ENCODE data around the gene SAYSD1.

SAYSD1 gene

DNA sequence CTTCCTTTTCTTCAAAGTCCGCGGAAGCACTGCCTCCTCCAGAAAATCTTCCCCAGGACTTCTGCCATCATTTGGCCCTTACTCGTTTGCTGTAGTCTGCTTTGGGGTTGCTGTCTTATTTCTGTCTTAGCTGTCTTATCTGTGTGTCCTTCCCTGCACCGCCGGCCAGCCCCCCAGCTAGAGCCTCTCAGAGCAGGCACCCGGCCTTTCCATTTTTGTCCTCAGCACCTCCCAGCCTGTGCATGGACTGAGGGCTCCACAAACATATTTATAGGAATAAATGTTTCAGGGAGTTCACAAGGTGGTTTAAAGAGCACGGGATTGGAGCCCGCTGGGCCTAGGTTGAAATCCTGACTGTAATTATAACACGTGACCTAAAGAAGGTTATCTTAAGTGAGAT is 58.3 kb downstream of the SAYSD1 start:
- ChIA-PET CTCF (no interaction called here), POLR2A (ENCODE audit: low non-redundant PET) (no interaction called here)
- no peak for DNase-seq (ENCODE audit: low spot score)
- no peak overlapping the region for H3K27ac ChIP-seq
- TF ChIP-seq, protein P1, sequence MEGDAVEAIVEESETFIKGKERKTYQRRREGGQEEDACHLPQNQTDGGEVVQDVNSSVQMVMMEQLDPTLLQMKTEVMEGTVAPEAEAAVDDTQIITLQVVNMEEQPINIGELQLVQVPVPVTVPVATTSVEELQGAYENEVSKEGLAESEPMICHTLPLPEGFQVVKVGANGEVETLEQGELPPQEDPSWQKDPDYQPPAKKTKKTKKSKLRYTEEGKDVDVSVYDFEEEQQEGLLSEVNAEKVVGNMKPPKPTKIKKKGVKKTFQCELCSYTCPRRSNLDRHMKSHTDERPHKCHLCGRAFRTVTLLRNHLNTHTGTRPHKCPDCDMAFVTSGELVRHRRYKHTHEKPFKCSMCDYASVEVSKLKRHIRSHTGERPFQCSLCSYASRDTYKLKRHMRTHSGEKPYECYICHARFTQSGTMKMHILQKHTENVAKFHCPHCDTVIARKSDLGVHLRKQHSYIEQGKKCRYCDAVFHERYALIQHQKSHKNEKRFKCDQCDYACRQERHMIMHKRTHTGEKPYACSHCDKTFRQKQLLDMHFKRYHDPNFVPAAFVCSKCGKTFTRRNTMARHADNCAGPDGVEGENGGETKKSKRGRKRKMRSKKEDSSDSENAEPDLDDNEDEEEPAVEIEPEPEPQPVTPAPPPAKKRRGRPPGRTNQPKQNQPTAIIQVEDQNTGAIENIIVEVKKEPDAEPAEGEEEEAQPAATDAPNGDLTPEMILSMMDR (conservative IDR thresholded peaks at IDR 0.05; ENCODE audit: low read depth), result no peak

DNA sequence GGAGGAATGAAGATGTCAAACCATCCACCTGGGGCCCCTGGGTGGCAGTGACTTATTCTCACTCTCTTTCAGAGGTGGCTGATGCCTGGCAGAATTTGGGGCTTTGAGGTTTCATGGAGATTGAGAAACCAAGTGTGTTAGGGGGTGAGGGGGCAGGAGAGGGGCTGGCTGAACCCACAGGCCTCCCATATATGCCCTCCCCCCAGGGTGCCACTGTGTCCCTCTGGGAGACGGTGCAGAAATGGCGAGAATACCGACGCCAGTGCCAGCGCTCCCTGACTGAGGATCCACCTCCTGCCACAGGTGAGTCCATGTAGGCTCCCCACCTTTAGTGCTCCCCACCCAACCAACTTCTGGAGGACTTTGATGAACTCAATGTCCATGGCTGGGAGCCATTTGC is 58.8 kb downstream of the SAYSD1 start:
- CTCF ChIA-PET, result no interaction called here
- POLR2A ChIA-PET (ENCODE audit: low non-redundant PET), result no interaction called here

DNA sequence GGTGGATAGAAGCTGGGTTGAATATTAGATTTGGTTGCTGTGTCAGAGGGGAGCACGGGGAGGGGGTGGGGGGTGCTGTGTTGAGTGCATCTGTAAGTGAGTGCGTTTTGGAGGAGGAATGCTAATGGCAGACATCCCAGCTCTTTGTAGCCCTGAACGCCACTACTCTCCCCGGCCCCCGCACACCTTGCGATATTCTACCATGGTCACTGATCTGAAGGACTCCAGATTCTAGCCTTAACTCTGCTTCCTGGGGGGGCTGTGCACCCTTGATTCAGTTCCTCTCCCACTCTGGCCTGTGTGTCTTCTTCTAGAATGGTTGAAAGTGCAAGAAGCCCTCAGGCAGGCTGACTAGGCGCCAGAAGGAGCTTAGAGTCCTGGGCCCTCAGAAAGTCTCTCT is 59.3 kb downstream of the SAYSD1 start:
- H3K27ac ChIP-seq, result no peak overlapping the region
- TF ChIP-seq, protein P1 (conservative IDR thresholded peaks at IDR 0.05; ENCODE audit: low read depth), result no peak
- POLR2A ChIA-PET (ENCODE audit: low non-redundant PET), result no interaction called here
- CTCF ChIA-PET, result no interaction called here
- DNase-seq (ENCODE audit: low spot score), result no peak

More for the DNA sequence above, 58.8 kb downstream of the SAYSD1 start:
- DNase-seq (ENCODE audit: low spot score), result no peak
- H3K27ac ChIP-seq, result no peak overlapping the region
- TF ChIP-seq, protein P1 (conservative IDR thresholded peaks at IDR 0.05; ENCODE audit: low read depth), result no peak

DNA sequence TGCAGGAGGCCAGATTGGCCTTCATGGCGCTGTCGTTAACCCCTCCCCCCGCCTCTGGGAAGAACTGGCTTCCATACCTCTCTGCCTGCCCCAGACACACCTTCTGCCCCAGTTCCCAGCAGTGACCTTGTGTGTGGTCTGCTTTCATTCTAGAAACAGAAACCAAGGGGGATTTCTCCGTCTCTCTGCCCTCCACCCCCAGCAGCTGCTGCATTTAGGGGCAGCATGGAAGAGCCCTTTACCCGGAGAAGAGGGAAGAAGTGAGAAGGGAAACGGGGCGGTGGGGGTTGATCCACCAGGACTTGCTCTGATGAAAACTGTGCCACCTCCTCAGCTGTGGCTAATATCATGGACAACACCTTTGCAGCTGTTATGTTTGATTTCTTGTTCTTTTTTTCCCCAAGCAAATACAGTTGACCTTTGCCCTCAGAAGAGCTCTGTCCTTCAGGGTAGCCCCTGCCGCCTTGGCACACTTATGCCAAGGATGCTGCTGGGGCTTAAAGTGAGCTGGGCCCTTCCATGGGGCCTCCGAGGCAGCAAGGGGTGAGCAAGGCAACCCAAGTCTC is 60.3 kb downstream of the SAYSD1 start:
- POLR2A ChIA-PET (ENCODE audit: low non-redundant PET), result no interaction called here

More for the DNA sequence above, 60.3 kb downstream of the SAYSD1 start:
- TF ChIP-seq, protein P1 (conservative IDR thresholded peaks at IDR 0.05; ENCODE audit: low read depth), result no peak
- CTCF ChIA-PET, result no interaction called here
- no peak for DNase-seq (ENCODE audit: low spot score)
- no peak overlapping the region for H3K27ac ChIP-seq

All from RWPE1 (cell line).